ENCODE results near the gene ZBTB7C.

- TF ChIP-seq CTCF (IDR thresholded peaks at IDR 0.05): no peak
- no peak for TF ChIP-seq MYC (IDR thresholded peaks at IDR 0.05; ENCODE audit: borderline replicate concordance, low read length)
- TF ChIP-seq HDAC2 (IDR thresholded peaks at IDR 0.05): no peak
- no peak for TF ChIP-seq POLR2A (IDR thresholded peaks at IDR 0.05; ENCODE audit: low read length)
- no peak for TF ChIP-seq SMC3 (IDR thresholded peaks at IDR 0.05)
- TF ChIP-seq USF2 (IDR thresholded peaks at IDR 0.05): no peak
- TF ChIP-seq, protein P1, sequence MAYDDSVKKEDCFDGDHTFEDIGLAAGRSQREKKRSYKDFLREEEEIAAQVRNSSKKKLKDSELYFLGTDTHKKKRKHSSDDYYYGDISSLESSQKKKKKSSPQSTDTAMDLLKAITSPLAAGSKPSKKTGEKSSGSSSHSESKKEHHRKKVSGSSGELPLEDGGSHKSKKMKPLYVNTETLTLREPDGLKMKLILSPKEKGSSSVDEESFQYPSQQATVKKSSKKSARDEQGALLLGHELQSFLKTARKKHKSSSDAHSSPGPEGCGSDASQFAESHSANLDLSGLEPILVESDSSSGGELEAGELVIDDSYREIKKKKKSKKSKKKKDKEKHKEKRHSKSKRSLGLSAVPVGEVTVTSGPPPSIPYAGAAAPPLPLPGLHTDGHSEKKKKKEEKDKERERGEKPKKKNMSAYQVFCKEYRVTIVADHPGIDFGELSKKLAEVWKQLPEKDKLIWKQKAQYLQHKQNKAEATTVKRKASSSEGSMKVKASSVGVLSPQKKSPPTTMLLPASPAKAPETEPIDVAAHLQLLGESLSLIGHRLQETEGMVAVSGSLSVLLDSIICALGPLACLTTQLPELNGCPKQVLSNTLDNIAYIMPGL (CRISPR knock-in tag; IDR thresholded peaks at IDR 0.05; ENCODE audit: borderline replicate concordance): no peak
- no peak for TF ChIP-seq RCOR1 (IDR thresholded peaks at IDR 0.05; ENCODE audit: low read depth, low read length)
- TF ChIP-seq HEYL (CRISPR knock-in tag; IDR thresholded peaks at IDR 0.05): no peak
- TF ChIP-seq ZSCAN20 (CRISPR knock-in tag; IDR thresholded peaks at IDR 0.05): no peak
- no peak for TF ChIP-seq HOXA7 (CRISPR knock-in tag; IDR thresholded peaks at IDR 0.05)
- TF ChIP-seq JUN (IDR thresholded peaks at IDR 0.05): no peak
- TF ChIP-seq, protein P2, sequence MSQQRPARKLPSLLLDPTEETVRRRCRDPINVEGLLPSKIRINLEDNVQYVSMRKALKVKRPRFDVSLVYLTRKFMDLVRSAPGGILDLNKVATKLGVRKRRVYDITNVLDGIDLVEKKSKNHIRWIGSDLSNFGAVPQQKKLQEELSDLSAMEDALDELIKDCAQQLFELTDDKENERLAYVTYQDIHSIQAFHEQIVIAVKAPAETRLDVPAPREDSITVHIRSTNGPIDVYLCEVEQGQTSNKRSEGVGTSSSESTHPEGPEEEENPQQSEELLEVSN (IDR thresholded peaks at IDR 0.05; ENCODE audit: borderline replicate concordance, low read depth): no peak
- TF ChIP-seq CBX2 (IDR thresholded peaks at IDR 0.05; ENCODE audit: borderline replicate concordance, low read depth): no peak
Measured at GRCh38 chr18:48110797-48111196, 298.4 kb downstream of the ZBTB7C start.

Data from A549 (cell line).